Psoas muscle (tissue), 8 donors: ENCODE data around the gene CDKN1A. TPM values are rescaled to one million over a fixed set of nuclear protein-coding genes. Genes with fewer than 3 reads are reported as not detected.

Experiments used
- ATAC-seq, 4 donors: fragments of 200-7000 bp; cut with Tn5 transposase; one replicate each; pipeline ENCODE4 v1.9.1; 2020; ENCODE audit warnings: moderate library complexity in 3 of 4, mild to moderate bottlenecking in 2 of 4
- DNase-seq, 2 donors: peaks; one replicate each; pipeline ENCODE4 v3.0.0-alpha.2; 2020
- H3K27ac ChIP-seq: fragments of 200-600 bp; one replicate; pipeline ENCODE4 v1.8.0; 2022
- H3K27me3 ChIP-seq, 3 donors: fragments of 200-600 bp in 1 of 3; one replicate each; pipeline versions ENCODE4 v1.6.1 to v1.8.0; 2013 to 2022; ENCODE audit warnings: low read length in 2 of 3, mild to moderate bottlenecking in 2 of 3, moderate library complexity in 1 of 3; ENCODE audit not compliant: insufficient read depth in 3 of 3
- H3K36me3 ChIP-seq, 2 donors: fragments of 200-600 bp in 1 of 2; one replicate each; pipeline versions ENCODE4 v1.6.1 to v1.8.0; 2013 to 2022; ENCODE audit warnings: low read depth in 1 of 2, mild to moderate bottlenecking in 1 of 2, moderate library complexity in 1 of 2; ENCODE audit not compliant: insufficient read depth in 1 of 2
- H3K4me1 ChIP-seq: fragments of 200-600 bp; one replicate; pipeline ENCODE4 v1.8.0; 2022
- H3K4me3 ChIP-seq: fragments of 200-600 bp; one replicate; pipeline ENCODE4 v1.8.0; 2022; ENCODE audit warnings: mild to moderate bottlenecking
- H3K9me3 ChIP-seq: fragments of 200-600 bp; one replicate; pipeline ENCODE4 v1.8.0; 2022
- CTCF ChIP-seq: fragments of 200-600 bp; IDR thresholded peaks from one replicate; pipeline ENCODE4 v1.8.0; 2022; ENCODE audit warnings: antibody characterized with exemption
- WGBS, 3 donors: extraction: QIAGEN DNeasy Blood & Tissue Kit; methylation state at CpG; one replicate each; pipeline versions ENCODE4 v1.1.6 to v1.1.7; 2013; 5-methylcytosine and 5-hydroxymethylcytosine counted together
- intact Hi-C, 2 donors: fragments of 100-400 bp; cut with DNase I; formaldehyde crosslinking; loops; one replicate each; pipeline versions ENCODE4 v1.11.0 to v1.14.2; 2022
- polyA plus RNA-seq, 3 donors: library from polyadenylated mRNA; stranded (reverse); fragments of 200-250 nt; gene quantifications; one replicate each; pipeline ENCODE4 v1.2.3, GENCODE V29; 2013
- total RNA-seq, 4 donors: library from RNA; stranded (reverse); fragmentation: NEBNext Ultra II Directional in 2 of 4; extraction: Animal tissue kit (Norgen Biotek cat#: 25700) in 2 of 4; gene quantifications; one replicate each; pipeline versions ENCODE4 v1.2.1 to v1.2.4, GENCODE V29; 2021 to 2023
- donor health status: healthy with polysubstance abuse.
- donor health status: DM: no; HTN: no; CAD: no; lungs with moderate emphysema.
- donor health status: Bipolar disorder and iron deficiency.
- donor health status: healthy.
- donor health status: DM: yes; HTN: yes; CAD: no.
- donor health status: DM: no; HTN: no; CAD: no.
- donor health status: DM: no; HTN: no; CAD: no.
- donor health status: DM: yes; HTN: yes; CAD: no.

CDKN1A gene
- total and polyA plus RNA-seq, 7 donors, result 39.2 to 666 (median 159) TPM

DNA sequence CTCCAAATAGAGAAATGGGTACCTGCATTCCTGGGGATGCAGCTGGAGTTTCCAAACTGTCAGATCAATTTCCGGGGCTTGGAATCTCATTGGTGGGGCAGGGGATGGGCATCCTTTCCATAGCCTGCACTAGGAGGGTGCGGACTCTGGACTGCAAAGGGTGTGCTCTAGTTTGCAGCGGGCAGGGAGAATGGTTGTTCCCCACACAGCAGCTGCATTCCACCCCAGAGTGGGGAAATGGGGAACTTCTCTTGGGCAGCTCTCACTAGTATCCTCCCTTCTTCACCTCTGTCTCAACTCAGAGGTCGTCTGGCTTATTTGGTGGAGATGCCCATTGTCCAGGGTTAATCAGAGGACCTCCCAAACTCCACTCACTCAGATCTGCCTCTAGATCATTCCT, 34.5 kb upstream of the CDKN1A start:
- TF ChIP-seq CTCF, result no peak
- H3K27ac ChIP-seq, result no peak overlapping the region
- peaks cover 7% of the 10 kb centered on the region for H3K4me1 ChIP-seq
- ATAC-seq, result no peak
- H3K27me3 ChIP-seq, result no peaks in the 10 kb centered on the region
- WGBS, 3 donors, result 90 to 93% (median 90%) methylated on average over 4 of the region's 4 CpGs
- no peak for DNase-seq
- no peak overlapping the region for H3K4me3 ChIP-seq
- no peaks in the 10 kb centered on the region for H3K9me3 ChIP-seq
- no peaks in the 10 kb centered on the region for H3K36me3 ChIP-seq
- intact Hi-C loops, result no loop called here

DNA sequence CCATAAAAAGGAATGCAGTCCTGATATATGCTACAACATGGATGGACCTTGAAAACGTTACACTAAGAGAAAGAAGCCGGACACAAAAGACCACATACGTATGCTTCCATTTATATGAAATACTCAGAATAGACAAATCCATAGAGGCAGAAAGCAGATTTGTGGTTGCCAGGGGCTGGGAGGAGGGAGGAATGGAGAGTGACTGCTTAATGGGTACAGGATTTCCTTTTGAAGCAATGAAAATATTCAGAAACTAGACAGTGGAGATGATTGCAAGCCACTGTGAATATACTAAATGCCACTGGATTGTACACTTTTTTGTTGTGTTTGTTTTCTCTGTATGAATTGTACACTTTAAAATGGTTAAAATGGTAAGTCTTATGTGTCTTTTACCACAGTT, 29.4 kb upstream of the CDKN1A start:
- no peak for TF ChIP-seq CTCF
- Histone ChIP-seq H3K9me3 (no peaks in the 10 kb centered on the region), H3K27ac (no peak overlapping the region), H3K36me3 (no peaks in the 10 kb centered on the region), H3K27me3 (no peaks in the 10 kb centered on the region), H3K4me1 (no peaks in the 10 kb centered on the region), H3K4me3 (no peak overlapping the region)
- WGBS, 3 donors, result 83 to 88% (median 86%) methylated on average over 3 of the region's 3 CpGs
- intact Hi-C loops, result no loop called here
- DNase-seq, result no peak
- no peak for ATAC-seq

- no peaks in the 10 kb centered on the region for H3K27me3 ChIP-seq
- no peak for ATAC-seq
- H3K27ac ChIP-seq, result no peak overlapping the region
- 55 to 61% (median 61%) methylated on average over 13 of the region's 13 CpGs for WGBS, 3 donors
- no peaks in the 10 kb centered on the region for H3K9me3 ChIP-seq
- H3K36me3 ChIP-seq, result no peaks in the 10 kb centered on the region
- intact Hi-C loops, result no loop called here
- no peak overlapping the region for H3K4me3 ChIP-seq
- H3K4me1 ChIP-seq, result no peaks in the 10 kb centered on the region
- no peak for DNase-seq
- no peak for TF ChIP-seq CTCF
Observed at GRCh38 chr6:36649701-36650484, 28.6 kb upstream of the CDKN1A start.

GRCh38 chr6:36650848-36651478, 27.6 kb upstream of the CDKN1A start:
- 33 to 39% (median 33%) methylated on average over 2 of the region's 2 CpGs for WGBS, 3 donors
- no peak for ATAC-seq

More at GRCh38 chr6:36650848-36651478, 27.6 kb upstream of the CDKN1A start:
- Histone ChIP-seq H3K27me3 (no peaks in the 10 kb centered on the region), H3K9me3 (no peaks in the 10 kb centered on the region), H3K36me3 (no peaks in the 10 kb centered on the region), H3K4me1 (no peaks in the 10 kb centered on the region), H3K27ac (no peak overlapping the region), H3K4me3 (no peak overlapping the region)
- no peak for TF ChIP-seq CTCF
- no peak for DNase-seq
- intact Hi-C loops, result no loop called here
